ENCODE results near the gene PFKFB3. TPM values are rescaled to one million over a fixed set of nuclear protein-coding genes. Genes with fewer than 3 reads are reported as not detected.

Gene PFKFB3
- polyA plus RNA-seq, 1 donor, result 29.0 TPM

DNA sequence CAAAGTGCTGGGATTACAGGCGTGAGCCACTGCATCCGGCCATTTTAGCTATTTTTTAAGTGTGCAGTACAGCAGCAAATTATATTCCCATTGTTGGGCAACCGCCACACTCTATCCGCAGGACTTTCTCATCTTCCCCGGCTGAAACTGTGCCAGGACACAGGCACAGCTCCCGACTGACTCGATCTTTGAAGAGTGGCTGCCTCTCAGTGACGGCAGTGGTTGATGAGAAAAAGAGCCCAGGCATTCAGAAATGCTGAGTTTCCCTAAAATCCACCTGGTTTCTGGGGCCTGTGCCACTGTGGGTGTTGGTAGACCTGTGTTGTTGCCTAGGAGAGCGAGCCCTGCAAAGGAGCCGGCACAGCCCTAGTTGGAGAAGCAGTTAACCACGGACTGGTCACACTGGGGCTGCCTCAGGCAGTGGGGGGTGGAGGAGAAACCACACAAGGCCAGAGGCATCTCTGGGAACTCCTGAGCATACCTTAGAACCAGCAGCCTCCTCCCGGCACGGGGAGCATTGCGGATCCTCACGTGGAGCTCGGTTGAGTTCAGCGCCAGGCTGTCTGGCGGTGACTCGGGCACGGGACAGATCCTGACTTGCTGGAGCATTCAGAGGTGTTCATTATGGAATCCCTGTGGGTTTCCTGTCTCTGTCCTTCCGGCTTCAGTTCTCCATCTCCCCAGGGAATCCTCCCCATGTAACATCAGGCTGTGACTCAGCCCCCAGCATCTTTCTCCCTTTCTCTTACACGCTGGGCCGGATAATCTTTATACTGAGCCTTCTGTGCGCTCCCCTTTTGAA, 16.2 kb downstream of the PFKFB3 start:
- DNase-seq, result no peak

DNA sequence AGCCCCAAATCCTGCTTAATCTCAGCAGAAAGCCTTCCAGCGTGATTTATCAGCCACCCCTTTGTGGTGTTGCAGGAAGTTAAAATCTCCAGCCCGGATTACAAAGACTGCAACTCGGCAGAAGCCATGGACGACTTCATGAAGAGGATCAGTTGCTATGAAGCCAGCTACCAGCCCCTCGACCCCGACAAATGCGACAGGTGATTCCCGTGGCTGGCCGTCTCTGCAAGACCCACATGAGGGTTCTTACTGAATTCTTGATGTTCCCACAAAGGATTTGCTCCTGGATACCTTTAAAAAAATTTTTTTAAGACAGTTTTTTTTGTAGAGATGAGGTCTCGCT, 16.7 kb downstream of the PFKFB3 start:
- DNase-seq, result no peak

DNA sequence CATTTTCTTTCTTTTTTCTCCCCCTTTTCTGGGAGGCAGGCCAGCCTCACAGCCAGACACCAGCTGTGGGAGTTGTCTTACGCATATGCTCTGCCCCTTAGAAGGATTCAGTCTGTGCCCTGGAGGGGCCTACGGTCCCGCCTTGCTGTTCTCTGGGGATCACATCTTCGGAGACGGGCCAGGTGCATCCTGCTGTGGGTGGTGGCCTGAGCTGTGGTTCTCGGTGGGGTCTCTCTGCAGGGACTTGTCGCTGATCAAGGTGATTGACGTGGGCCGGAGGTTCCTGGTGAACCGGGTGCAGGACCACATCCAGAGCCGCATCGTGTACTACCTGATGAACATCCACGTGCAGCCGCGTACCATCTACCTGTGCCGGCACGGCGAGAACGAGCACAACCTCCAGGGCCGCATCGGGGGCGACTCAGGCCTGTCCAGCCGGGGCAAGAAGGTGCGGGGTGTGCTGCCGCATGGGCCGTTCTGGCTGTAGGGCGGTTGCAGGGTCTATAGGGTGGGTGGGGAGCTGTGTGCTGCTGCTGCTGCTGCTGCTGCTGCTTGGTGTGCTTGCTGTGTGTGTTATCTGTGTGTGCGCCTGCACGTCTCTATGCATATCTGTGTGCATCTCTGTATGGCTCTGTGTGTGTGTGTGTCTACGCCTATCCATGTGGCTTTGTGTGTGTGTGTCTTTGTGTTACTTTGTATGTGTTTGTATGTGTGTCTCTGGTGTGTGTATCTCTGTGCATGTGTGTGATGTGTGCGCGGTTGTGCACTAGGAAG, 17.9 kb downstream of the PFKFB3 start:
- DNase-seq, result no peak

DNA sequence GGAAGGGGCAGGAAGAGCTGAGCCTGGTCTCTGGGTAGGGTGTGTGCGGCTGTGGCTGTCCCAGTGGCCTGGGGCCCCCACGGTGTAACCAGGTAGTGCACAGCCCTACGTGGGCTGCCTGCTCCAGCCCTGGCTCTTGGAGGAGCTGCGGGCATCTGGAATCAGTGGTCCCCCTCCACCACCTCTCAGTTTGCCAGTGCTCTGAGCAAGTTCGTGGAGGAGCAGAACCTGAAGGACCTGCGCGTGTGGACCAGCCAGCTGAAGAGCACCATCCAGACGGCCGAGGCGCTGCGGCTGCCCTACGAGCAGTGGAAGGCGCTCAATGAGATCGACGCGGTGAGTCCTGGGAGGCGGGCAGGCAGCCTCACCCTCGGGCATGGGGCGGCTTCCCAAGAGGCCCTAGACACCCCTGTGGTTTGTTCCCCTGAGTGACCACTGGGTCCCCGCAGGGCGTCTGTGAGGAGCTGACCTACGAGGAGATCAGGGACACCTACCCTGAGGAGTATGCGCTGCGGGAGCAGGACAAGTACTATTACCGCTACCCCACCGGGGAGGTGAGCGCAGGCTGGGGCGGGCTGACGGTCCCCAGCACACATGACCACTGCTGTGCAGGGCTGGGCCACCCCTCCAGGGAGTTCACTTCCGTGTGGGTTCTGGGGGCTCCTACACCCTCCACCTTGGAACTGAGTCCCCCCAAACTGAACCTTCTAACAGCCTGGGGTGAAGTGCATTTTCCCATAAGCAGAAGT, 18.6 kb downstream of the PFKFB3 start:
- DNase-seq, result no peak

DNA sequence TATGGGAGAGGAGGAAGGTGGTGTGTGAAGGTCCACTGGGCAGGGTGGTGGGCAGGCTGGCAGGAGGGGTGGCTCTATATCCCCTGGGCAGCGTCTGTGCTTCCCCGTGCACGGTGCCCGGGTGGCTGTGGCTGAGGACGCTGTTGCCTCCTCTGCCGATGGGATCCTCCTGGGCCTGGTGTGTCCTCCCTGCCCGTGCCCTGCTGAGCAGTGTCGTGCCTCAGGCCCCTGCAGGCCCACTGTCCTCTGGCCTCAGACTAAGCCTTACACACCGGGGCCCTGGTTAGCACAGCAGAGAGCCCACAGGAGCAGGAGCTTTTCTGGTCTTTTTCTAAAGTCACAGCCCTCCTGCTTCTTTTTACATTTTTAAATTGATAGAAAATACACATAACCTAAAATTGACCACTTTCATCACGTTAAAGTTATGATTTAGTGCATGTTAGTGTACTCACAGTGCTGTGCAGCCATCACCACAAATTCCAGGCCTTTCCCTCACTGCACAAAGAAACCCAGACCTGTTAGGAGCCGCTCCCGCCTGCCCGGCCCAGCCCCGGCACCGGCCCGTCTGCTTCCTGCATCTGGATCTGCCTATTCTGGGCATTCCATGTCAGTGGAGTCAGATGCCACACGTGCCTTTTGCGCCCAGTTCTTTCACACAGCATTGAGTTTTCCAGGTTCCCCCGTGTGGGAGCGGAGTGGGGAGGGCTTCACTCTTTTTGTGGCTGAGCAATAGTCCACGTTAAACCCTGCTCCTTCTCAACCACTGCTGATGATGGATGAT, 19.4 kb downstream of the PFKFB3 start:
- no peak for DNase-seq

DNA sequence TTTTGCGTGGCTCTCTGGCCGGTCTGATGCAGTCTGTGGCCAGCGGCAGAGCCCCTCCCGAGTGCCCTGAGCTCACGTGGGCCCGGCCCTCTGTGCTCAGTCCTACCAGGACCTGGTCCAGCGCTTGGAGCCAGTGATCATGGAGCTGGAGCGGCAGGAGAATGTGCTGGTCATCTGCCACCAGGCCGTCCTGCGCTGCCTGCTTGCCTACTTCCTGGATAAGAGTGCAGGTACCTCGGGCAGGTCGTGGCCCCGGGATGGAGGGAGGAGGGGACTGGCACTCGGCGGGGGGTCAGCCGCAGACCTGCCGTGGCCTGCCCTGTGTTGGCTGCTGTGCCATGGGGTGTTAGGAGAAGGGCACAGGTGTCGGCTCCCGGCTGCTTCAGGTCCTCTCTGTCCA, 20.0 kb downstream of the PFKFB3 start:
- DNase-seq, result no peak

DNA sequence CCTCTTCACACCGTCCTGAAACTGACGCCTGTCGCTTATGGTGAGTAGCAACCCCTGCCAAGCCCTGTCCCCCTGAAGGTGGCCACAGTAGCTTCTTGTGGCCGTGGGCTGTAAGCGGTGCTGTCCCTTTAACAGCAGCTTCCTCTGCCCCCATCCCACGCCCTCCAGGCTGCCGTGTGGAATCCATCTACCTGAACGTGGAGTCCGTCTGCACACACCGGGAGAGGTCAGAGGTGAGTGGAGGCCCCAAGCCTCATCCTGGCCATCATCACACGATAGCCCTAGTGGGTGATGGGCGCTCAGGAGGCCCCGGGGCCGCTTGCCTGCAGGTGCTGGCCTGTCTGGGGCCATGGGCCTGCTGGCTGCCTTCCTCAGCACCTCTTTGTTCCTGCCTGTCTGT, 21.2 kb downstream of the PFKFB3 start:
- DNase-seq, result no peak

DNA sequence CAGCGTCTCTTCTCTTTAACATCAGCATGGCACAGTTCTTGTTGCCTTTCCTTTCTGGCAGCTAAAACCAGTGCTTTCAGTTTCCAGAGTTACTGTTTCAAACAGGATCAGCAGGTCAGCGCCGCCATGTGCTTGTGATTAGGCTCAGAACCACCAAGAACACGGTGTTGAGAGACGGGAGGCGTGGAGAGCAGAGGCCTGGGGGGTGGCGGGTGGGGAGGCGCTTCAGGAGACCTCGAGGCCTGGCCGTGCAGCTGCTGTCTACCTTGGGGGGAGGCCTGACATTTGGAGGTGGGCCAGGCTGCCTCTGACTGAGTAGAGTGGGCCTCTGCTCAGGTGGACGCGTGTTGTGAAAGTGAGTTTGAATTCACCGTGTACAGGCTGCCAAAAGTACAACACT, 22.0 kb downstream of the PFKFB3 start:
- no peak for DNase-seq

DNA sequence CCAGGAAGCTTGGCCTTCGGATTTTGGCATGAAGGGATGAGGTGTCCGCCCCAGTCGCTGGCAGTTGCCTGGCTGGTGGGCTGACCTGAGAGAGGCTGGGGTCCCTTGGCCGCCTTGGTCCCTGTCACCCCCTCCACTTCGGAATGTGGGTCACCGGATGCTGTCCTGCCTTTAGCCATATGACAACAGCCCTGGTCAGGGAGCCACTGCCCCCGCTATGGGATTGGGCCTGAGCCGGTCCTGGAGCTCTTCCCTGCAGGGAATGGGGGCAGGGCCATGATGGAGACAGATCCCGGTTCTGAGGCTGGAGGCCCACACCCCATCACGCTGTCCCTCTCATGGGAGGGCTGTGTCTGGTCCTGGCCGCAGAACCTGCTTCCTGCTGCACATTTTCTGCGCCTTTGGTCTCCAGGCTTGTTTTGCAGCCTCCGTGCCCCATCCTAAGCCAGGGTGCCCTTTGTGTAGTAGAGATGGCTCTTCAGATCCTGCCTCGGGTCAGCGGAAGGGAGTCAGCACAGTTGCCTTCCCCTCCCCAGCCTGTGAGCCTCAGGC, 22.6 kb downstream of the PFKFB3 start:
- DNase-seq, result no peak

DNA sequence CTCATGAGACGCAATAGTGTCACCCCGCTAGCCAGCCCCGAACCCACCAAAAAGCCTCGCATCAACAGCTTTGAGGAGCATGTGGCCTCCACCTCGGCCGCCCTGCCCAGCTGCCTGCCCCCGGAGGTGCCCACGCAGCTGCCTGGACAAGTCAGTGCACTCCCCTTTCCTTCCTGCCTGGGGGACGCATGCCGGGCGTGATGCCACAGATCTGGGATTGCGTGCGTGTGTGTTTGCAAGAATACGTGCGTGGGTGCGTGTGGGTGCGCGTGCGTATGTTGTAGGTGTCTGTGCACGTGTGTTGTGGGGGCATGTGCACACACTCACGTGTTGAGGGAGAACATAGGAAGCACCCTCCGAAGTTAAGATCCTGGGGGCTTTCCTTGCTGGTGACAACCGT, 23.5 kb downstream of the PFKFB3 start:
- DNase-seq, result no peak

DNA sequence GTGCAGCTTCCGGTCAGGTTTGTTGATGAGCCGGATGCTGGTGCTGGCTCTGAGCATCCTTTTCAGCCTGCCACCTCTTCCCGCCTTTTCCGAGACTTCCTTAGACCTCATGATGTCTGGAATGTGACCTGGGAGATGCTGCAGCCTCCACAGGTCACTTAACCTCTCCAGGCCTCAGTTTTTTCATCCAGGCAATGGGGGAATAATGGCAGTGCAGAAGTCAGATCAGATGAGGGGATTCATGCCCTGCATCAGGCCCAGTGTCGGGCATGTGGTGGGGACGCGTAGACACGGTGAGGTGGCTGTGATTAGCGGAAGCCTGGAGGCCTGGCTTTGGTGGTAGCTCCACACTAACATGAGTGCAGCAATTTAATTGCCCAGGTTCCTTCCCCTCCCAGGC, 24.6 kb downstream of the PFKFB3 start:
- no peak for DNase-seq

DNA sequence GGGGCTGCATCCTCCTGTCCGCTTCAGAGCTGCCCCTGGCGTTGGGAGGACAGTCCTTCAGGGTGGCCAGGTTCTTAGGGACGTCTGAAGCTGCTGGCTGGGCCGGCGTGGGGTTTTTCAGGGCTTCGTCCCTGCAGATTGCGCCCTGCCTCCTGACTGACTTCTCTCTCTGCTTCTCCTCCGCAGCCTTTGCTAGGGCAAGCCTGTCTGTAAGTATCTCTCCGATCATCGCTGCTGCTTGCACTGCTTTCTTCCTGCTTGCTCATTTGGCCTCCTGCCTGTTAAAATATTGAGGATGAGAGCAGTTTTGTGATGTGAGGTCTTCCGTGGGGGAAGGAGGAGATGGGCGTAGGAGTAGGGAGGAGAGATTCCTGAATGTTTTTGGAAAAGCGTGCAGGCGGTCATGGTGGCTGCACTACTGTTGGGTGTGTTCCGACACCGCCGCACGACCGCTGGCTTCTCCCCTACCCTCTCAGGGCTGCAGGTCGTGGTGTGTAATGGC, 25.3 kb downstream of the PFKFB3 start:
- DNase-seq, result no peak

DNA sequence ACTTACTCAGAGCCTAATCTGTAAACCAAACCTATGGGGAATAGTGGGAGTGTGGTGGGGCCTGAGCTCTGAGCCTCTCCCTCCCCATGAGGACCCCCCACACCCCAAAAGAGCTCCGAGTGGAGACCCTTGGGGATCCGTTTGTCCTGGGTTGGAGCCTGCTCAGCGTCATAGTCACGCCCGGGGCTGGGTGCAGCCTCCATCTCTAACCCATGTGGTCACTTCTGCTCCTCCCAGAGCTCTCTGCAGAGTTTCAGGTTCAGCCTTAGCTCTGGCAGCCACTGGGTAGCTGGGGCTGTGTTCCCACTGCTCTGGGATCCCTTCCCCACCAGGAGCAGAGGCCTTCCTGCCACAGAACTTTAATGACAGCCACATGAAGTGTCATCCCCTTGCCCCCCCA, 25.9 kb downstream of the PFKFB3 start:
- DNase-seq, result no peak

DNA sequence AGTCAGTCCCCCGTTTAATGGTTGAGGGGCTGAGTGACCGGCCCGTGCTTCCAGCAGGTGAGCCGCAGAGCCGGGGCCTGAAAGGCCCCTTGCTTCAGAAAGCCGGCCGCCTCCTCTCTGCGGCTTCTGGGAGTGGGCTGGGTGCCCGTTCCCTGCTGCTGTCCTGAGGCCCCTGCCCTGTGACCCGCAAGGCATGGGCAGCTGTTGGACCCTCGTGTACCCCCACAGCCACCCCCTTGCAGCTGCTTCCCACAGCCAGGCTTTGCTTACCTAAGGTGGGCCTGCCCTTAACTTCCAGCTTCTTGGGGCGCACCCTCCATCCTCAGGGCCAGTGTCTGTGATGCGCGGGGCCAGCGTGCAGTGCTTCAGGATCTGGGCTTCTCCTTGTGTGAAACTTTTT, 26.6 kb downstream of the PFKFB3 start:
- no peak for DNase-seq

DNA sequence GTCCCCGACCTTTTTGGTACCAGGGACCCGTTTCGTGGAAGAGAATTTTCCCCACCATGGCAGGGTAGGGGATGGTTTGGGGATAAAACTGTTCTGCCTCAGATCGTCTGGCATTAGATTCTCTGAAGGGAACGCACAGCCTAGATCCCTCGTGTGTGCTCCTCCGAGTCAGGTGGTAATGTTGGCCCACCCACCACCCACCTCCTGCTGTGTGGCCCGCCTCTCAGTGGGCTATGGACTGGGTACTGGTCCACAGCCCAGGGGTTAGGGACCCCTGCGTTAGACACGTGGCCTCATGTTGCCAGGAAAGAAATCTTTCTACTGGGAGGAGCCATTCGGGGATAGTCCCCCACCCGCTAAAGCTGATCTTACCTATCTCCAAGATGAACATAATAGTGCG, 27.0 kb downstream of the PFKFB3 start:
- DNase-seq, result no peak

DNA sequence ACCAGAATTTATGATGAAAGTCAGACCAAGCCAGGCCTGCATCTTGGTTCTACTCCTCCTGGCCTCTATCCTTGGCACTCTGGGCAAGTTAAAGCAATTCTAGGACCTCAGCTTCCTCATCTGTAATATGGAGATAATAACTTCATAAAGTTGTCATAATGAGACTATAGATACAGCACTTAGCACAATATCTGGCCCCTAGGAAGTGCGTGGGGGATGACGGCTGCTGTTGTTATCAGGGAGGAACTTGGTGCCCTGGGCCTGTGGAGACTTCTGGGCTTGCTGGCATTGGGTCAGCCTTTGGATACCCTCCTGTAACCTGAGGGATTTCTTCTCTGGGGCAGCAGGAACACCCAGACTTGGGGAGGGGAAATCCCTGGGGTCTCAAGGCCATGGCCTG, 27.6 kb downstream of the PFKFB3 start:
- DNase-seq, result no peak

DNA sequence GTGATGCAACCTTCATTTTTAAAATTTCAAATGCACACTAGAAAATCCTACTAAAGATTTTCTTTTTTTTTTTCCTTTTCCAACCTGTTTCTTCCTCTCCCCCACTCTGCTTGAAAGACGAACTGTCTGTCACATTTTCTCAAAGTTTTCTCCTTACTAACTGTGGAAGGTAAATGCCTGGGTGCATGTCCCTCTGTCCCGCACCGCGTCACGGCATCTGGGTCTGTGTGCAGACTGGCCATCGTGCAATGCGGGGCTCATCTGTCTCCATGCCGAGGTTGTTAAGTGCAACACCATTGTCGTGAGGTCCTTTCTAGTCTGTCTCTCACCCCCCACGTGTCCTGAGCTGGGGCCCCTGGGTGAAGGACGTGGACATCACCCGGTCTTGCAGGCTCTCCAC, 28.4 kb downstream of the PFKFB3 start:
- no peak for DNase-seq

DNA sequence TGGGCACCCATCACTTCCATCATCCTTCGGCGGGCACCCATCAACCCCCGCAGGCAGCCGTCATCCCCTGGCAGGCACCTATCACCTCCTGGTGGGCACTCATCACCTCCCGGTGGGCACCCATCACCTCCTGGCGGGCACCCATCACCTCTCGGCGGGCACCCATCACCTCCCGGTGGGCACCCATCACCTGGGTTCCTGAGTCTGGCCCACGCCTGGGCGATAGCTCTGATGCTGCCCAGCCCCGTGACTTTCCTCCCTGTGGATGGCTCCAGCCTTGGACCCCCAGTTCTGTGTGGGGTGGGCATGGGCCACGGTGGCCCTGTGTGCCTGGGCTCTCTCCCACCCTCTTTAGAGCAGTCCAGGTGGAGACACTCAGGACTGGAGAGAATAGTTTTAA, 29.0 kb downstream of the PFKFB3 start:
- no peak for DNase-seq

DNA sequence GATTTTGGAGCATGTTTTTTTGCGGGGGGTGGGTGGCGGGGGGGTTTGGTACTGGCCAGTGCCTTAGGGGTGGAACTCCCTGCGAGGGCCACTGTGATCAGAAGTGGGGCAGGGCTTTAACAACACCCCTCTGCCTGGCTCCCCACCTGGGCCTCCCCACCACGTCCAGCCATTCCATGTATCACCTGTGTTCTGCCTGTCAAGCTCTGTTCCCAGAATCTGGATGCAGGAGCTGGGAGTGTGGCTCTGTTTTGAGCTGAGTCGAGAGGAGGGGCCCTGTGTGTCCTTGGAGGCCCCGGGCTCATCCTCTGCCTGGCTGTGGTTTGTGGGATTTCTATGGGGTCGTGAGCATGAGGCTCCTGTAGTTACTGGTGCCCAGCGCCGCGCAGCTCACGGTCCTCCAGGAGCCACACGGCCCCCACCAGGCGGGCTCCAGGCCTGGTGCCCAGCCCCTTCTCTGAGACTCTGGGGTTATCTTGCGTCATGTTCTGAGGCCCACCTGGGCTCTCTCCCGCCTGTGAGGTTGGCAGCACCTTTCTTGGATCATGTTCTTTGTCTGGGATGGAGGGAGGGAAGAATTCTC, 29.6 kb downstream of the PFKFB3 start:
- DNase-seq, result no peak

DNA sequence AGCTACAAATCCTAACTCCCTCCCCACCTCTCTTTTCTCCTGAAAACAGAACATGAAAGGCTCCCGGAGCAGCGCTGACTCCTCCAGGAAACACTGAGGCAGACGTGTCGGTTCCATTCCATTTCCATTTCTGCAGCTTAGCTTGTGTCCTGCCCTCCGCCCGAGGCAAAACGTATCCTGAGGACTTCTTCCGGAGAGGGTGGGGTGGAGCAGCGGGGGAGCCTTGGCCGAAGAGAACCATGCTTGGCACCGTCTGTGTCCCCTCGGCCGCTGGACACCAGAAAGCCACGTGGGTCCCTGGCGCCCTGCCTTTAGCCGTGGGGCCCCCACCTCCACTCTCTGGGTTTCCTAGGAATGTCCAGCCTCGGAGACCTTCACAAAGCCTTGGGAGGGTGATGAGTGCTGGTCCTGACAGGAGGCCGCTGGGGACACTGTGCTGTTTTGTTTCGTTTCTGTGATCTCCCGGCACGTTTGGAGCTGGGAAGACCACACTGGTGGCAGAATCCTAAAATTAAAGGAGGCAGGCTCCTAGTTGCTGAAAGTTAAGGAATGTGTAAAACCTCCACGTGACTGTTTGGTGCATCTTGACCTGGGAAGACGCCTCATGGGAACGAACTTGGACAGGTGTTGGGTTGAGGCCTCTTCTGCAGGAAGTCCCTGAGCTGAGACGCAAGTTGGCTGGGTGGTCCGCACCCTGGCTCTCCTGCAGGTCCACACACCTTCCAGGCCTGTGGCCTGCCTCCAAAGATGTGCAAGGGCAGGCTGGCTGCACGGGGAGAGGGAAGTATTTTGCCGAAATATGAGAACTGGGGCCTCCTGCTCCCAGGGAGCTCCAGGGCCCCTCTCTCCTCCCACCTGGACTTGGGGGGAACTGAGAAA, 30.4 kb downstream of the PFKFB3 start:
- DNase-seq, result no peak
